ENCODE measurements around the gene UBE4B. TPM values are rescaled to one million over a fixed set of nuclear protein-coding genes. Genes with fewer than 3 reads are reported as not detected.

Gene UBE4B
- total RNA-seq, 1 experiment from 2014 or later = 31.2 TPM

GRCh38 chr1:10046356-10047085, 13.8 kb downstream of the UBE4B start:
- Mint-ChIP-seq H3K27me3 (ENCODE audit: insufficient read depth, unreplicated experiment) (no peaks in the 10 kb centered on the region), H3K36me3 (ENCODE audit: insufficient read depth, unreplicated experiment) (peaks cover 37% of the 10 kb centered on the region), H3K4me3 (ENCODE audit: unreplicated experiment) (no peak overlapping the region), H3K9me3 (ENCODE audit: unreplicated experiment) (no peaks in the 10 kb centered on the region), H3K4me1 (ENCODE audit: insufficient read depth, unreplicated experiment) (peaks cover 23% of the 10 kb centered on the region), H3K27ac (ENCODE audit: low read depth, unreplicated experiment) (no peak overlapping the region)
- TF ChIP-seq CTCF (IDR thresholded peaks at IDR 0.05; ENCODE audit: unreplicated experiment) = no peak
- no peak for DNase-seq (ENCODE audit: unreplicated experiment)
- BruUV-seq (replicated peaks) = no TSS peak
- ChIA-PET CTCF (interaction anchor here (0.6 to 1.1 kb wide), 4 partner anchors 12 to 174 kb away, joined by 3 to 5 read pairs (median 4); no protein-coding TSS in a partner anchor), POLR2A (interaction anchor here (1.6 to 2.0 kb wide), 3 partner anchors 9 to 12 kb away, joined by 5 to 9 read pairs (median 7); no protein-coding TSS in a partner anchor)
- intact Hi-C loops (cut with micrococcal nuclease) = no loop called here

GRCh38 chr1:10048601-10049000, 15.8 kb downstream of the UBE4B start:
- Mint-ChIP-seq H3K36me3 (ENCODE audit: insufficient read depth, unreplicated experiment) (peaks cover 28% of the 10 kb centered on the region), H3K4me3 (ENCODE audit: unreplicated experiment) (no peak overlapping the region), H3K4me1 (ENCODE audit: insufficient read depth, unreplicated experiment) (peaks cover 19% of the 10 kb centered on the region), H3K27ac (ENCODE audit: low read depth, unreplicated experiment) (no peak overlapping the region), H3K9me3 (ENCODE audit: unreplicated experiment) (no peaks in the 10 kb centered on the region), H3K27me3 (ENCODE audit: insufficient read depth, unreplicated experiment) (no peaks in the 10 kb centered on the region)
- no peak for DNase-seq (ENCODE audit: unreplicated experiment)
- no TSS peak for BruUV-seq (replicated peaks)
- ChIA-PET CTCF (no interaction called here), POLR2A (interaction anchor here (0.6 to 1.3 kb wide), 4 partner anchors 8 to 1168 kb away, joined by 3 to 4 read pairs (median 4); no protein-coding TSS in a partner anchor)
- TF ChIP-seq CTCF (IDR thresholded peaks at IDR 0.05; ENCODE audit: unreplicated experiment) = no peak
- intact Hi-C loops (cut with micrococcal nuclease) = no loop called here

GRCh38 chr1:10050611-10051010, 17.9 kb downstream of the UBE4B start:
- Mint-ChIP-seq H3K27me3 (ENCODE audit: insufficient read depth, unreplicated experiment) (no peaks in the 10 kb centered on the region), H3K9me3 (ENCODE audit: unreplicated experiment) (no peaks in the 10 kb centered on the region), H3K27ac (ENCODE audit: low read depth, unreplicated experiment) (no peak overlapping the region), H3K4me3 (ENCODE audit: unreplicated experiment) (no peak overlapping the region), H3K4me1 (ENCODE audit: insufficient read depth, unreplicated experiment) (peaks cover 20% of the 10 kb centered on the region), H3K36me3 (ENCODE audit: insufficient read depth, unreplicated experiment) (peaks cover 29% of the 10 kb centered on the region)
- ChIA-PET POLR2A (interaction anchor here (0.7 kb wide), 1 partner anchor 54 kb away, joined by 3 read pairs; no protein-coding TSS in a partner anchor), CTCF (no interaction called here)
- BruUV-seq (replicated peaks) = no TSS peak
- no peak for DNase-seq (ENCODE audit: unreplicated experiment)
- intact Hi-C loops (cut with micrococcal nuclease) = no loop called here
- TF ChIP-seq CTCF (IDR thresholded peaks at IDR 0.05; ENCODE audit: unreplicated experiment) = no peak

- peaks cover 17% of the 10 kb centered on the region for H3K4me1 Mint-ChIP-seq (ENCODE audit: insufficient read depth, unreplicated experiment)
- peaks cover 30% of the 10 kb centered on the region for H3K36me3 Mint-ChIP-seq (ENCODE audit: insufficient read depth, unreplicated experiment)
- DNase-seq (ENCODE audit: unreplicated experiment) = no peak
- no peak overlapping the region for H3K4me3 Mint-ChIP-seq (ENCODE audit: unreplicated experiment)
- H3K27me3 Mint-ChIP-seq (ENCODE audit: insufficient read depth, unreplicated experiment) = no peaks in the 10 kb centered on the region
- no peak overlapping the region for H3K27ac Mint-ChIP-seq (ENCODE audit: low read depth, unreplicated experiment)
- POLR2A ChIA-PET = no interaction called here
- BruUV-seq (replicated peaks) = no TSS peak
- no peaks in the 10 kb centered on the region for H3K9me3 Mint-ChIP-seq (ENCODE audit: unreplicated experiment)
- intact Hi-C loops (cut with micrococcal nuclease) = no loop called here
- CTCF ChIA-PET = no interaction called here
- TF ChIP-seq CTCF (IDR thresholded peaks at IDR 0.05; ENCODE audit: unreplicated experiment) = no peak
Measured at GRCh38 chr1:10051656-10052055, 18.9 kb downstream of the UBE4B start.

Data from MCF 10A (cell line).